ENCODE results near the gene CD320.

The CD320 gene

GRCh38 chr19:8342684-8343482 is 34.7 kb upstream of the CD320 start, which contains the start of gene KANK3 (continued):
- no peak for TF ChIP-seq ZNF596 (tag by site-specific recombination; IDR thresholded peaks at IDR 0.05)
- 0 out of 2 replicates have a peak, but pooled peaks have one; percentile 13 for TF ChIP-seq ZNF335 (tag by site-specific recombination; conservative IDR thresholded peaks at IDR 0.05)
- peak; percentile 93 for TF ChIP-seq SP3 (tag by site-specific recombination; IDR thresholded peaks at IDR 0.05)
- peak; percentile 63 for TF ChIP-seq KLF1 (tag by site-specific recombination; IDR thresholded peaks at IDR 0.05)
- TF ChIP-seq ZNF394 (tag by site-specific recombination; IDR thresholded peaks at IDR 0.05; ENCODE audit: borderline replicate concordance) = no peak
- no peak for TF ChIP-seq ZNF830 (tag by site-specific recombination; IDR thresholded peaks at IDR 0.05; ENCODE audit: low read depth)
- TF ChIP-seq ZNF449 (tag by site-specific recombination; IDR thresholded peaks at IDR 0.05) = peak; percentile 59; the same call in 1 of the 2 replicates
- TF ChIP-seq ZNF707 (tag by site-specific recombination; IDR thresholded peaks at IDR 0.05) = no peak
- no peak for TF ChIP-seq ZNF610 (tag by site-specific recombination; IDR thresholded peaks at IDR 0.05; ENCODE audit: borderline replicate concordance)
- TF ChIP-seq BCL6B (tag by site-specific recombination; IDR thresholded peaks at IDR 0.05) = no peak
- no peak for TF ChIP-seq ZNF48 (tag by site-specific recombination; IDR thresholded peaks at IDR 0.05)
- no peak for TF ChIP-seq TCF7L2 (IDR thresholded peaks at IDR 0.05; ENCODE audit: borderline replicate concordance, low read depth, low read length)
- peak; percentile 73; the same call in 1 of the 2 replicates for TF ChIP-seq KLF8 (tag by site-specific recombination; IDR thresholded peaks at IDR 0.05)
- TF ChIP-seq KLF10 (tag by site-specific recombination; IDR thresholded peaks at IDR 0.05) = 0 out of 2 replicates have a peak, but pooled peaks have one; percentile 24
- TF ChIP-seq ZNF169 (tag by site-specific recombination; IDR thresholded peaks at IDR 0.05) = no peak
- TF ChIP-seq KLF9 (tag by site-specific recombination; IDR thresholded peaks at IDR 0.05; ENCODE audit: low read depth) = peak; percentile 36; the same call in 1 of the 2 replicates
- TF ChIP-seq ZNF776 (tag by site-specific recombination; IDR thresholded peaks at IDR 0.05; ENCODE audit: borderline replicate concordance) = no peak
- TF ChIP-seq ZNF529 (tag by site-specific recombination; IDR thresholded peaks at IDR 0.05; ENCODE audit: insufficient replicate concordance) = no peak
- TF ChIP-seq GLIS2 (tag by site-specific recombination; IDR thresholded peaks at IDR 0.05) = 0 out of 2 replicates have a peak, but pooled peaks have one; percentile 33
- TF ChIP-seq ZNF433 (tag by site-specific recombination; IDR thresholded peaks at IDR 0.05; ENCODE audit: low read depth) = no peak
- TF ChIP-seq PATZ1 (tag by site-specific recombination; IDR thresholded peaks at IDR 0.05) = peak; percentile 63

- POLR2A ChIA-PET = no interaction called here
- no peak for TF ChIP-seq SP3 (tag by site-specific recombination; IDR thresholded peaks at IDR 0.05)
- TF ChIP-seq ZNF19 (tag by site-specific recombination; IDR thresholded peaks at IDR 0.05; ENCODE audit: low read depth) = no peak
- TF ChIP-seq EGR2 (tag by site-specific recombination; IDR thresholded peaks at IDR 0.05; ENCODE audit: low read depth) = 0 out of 2 replicates have a peak, but pooled peaks have one; percentile 3
- Histone ChIP-seq H3K27ac (ENCODE audit: extremely low read depth, low read depth, low read length) (no peak overlapping the region), H3K9me3 (ENCODE audit: control insufficient read depth, insufficient read depth, low read depth, low read length) (no peaks in the 10 kb centered on the region), H3K36me3 (ENCODE audit: control insufficient read depth in 2 of 2, insufficient read depth in 1 of 2, low read length in 2 of 2) (no peaks in the 10 kb centered on the region), H3K4me3 (ENCODE audit: low read depth, low read length) (no peak overlapping the region), H3K4me1 (ENCODE audit: control insufficient read depth, insufficient read depth, low read length) (no peaks in the 10 kb centered on the region)
- CTCF ChIA-PET = interaction anchor here (0.6 to 1.2 kb wide), 2 partner anchors 12 to 242 kb away, joined by 3 to 4 read pairs; no protein-coding TSS in a partner anchor
Measured at GRCh38 chr19:8342316-8342683, 34.1 kb upstream of the CD320 start.
